GM21526 (cell line): ENCODE data around the gene NSD1.

Source experiments
- ATAC-seq: cut with Tn5 transposase; IDR thresholded peaks from one replicate; pipeline ENCODE4 v1.9.1; 2021; ENCODE audit warnings: moderate library complexity; ENCODE audit not compliant: unreplicated experiment, low FRiP score

The NSD1 gene

DNA sequence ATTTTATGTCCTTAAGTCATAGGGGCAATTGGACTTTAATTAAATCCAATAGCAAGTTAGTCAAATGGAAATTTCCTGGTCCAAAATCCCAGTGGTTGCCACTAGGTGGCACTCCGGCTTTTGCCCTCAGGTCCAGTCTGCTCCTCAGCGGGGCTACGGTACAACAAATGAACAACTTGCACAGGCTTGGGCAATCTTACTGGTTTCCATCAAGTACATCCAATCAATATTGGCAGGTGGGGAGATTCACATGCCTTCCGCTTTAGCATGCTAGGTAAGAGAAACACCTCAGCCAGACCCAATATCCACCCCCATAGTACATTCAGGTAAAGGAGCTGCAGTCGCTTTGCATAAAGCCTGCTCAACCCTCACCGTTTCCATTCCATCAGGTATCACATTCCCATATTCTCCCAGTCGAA lies 184.4 kb downstream of the NSD1 start:
- ATAC-seq: no peak

DNA sequence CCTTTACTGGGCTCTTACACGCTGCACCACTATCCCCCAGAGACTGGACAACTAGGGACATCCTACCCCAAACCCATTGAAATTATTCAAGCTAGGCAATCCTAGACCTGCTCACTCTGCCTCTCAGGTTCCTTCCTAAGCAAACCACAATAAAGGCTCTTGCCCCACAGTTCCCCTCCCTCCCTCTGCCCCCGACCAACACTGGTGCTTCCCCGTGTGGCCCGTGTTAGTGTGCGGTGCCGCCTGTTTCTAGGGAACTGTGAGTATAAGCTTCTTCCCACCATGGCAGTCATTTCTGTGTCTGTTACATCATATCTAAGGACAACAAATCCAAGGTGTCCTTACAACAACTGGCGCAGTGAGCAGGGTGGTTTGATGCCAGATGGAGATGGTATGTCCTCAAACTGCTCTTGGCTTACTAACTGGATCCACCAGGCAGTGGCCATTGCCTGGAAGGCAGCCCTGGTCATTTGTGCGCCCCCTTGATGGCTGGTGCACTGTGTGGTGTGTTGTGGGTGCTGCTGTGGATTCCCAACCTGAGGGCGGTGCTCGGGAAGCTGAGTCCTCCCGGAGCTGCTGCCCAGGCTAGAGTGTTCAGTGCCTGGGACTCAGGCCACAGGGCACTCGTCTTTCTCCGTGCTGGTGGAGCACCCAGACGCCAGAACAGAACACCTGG lies 186.5 kb downstream of the NSD1 start:
- no peak for ATAC-seq

- no peak for ATAC-seq
Observed at GRCh38 chr5:177320879-177321278, 187.3 kb downstream of the NSD1 start.

DNA sequence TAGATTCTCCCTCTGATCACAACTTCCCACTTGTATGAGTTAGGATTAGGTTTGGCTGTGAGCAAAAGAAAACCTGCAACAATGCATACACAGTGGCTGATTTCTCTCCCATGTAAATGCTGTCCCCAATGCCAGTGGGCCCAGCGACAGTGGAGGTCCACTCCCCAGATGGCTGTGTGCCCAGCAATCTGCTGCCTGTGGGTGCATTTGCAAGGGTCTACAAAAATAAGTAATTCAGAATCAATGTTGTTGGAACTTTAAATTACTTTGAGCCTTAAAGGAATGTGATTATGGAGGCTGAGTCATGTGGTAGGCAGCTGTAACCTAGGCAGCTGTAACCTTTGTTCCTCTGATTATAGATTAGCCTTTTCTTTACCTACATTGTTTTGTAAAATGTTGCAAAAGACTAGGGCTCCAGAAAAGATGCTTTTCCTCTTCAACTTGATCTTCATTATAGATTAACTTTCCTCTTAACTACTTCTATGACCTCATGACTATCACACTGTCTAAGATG lies 192.4 kb downstream of the NSD1 start:
- ATAC-seq: no peak

GRCh38 chr5:177327539-177328522 lies 194.3 kb downstream of the NSD1 start:
- ATAC-seq: no peak

DNA sequence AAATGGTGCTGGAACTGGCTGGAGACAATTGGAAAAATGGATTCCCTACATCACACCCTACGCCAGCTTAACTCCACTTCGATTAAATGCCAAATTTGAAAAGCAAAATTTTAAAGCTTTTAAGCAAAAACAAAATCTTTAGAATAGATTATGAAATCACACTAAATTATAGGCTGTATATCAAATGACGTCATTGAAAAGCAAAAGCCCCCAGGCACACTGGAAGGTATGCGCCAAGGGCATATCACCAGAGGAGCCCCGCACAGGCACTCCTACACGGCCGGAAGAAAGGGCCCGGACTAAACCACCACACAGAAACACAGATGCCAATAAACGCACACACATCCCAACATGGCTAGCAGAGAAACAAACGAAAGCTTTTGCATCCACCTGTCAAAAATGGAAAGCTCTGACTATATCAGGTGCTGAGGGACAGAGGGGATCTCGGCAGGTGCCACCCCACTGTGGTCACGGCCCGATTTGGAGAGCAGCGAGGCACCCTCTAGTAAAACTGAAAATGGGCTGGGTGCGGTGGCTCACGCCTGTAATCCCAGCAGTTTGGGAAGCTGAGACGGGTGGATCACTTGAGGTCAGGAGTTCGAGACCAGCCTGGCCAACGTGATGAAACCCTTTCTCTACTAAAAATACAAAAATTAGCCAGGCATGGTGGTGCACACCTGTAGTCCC lies 195.1 kb downstream of the NSD1 start:
- no peak for ATAC-seq

DNA sequence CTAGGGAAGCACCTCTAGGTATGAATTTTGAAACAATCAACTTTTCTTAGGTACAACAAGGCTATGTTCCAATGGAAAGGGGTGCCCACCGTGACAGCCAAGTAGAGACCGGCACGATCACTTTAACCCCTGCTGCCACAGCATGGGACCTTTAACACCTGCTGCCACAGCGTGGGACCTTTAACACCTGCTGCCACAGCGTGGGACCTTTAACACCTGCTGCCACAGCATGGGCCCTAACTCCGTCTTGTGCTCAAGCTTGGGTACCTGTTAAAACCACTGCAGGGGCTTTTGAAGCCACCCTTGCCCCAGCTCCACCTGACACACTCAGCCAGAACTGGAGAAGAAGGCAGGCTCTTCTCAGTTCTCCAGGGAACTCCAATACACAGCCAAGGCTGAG lies 196.3 kb downstream of the NSD1 start:
- no peak for ATAC-seq

DNA sequence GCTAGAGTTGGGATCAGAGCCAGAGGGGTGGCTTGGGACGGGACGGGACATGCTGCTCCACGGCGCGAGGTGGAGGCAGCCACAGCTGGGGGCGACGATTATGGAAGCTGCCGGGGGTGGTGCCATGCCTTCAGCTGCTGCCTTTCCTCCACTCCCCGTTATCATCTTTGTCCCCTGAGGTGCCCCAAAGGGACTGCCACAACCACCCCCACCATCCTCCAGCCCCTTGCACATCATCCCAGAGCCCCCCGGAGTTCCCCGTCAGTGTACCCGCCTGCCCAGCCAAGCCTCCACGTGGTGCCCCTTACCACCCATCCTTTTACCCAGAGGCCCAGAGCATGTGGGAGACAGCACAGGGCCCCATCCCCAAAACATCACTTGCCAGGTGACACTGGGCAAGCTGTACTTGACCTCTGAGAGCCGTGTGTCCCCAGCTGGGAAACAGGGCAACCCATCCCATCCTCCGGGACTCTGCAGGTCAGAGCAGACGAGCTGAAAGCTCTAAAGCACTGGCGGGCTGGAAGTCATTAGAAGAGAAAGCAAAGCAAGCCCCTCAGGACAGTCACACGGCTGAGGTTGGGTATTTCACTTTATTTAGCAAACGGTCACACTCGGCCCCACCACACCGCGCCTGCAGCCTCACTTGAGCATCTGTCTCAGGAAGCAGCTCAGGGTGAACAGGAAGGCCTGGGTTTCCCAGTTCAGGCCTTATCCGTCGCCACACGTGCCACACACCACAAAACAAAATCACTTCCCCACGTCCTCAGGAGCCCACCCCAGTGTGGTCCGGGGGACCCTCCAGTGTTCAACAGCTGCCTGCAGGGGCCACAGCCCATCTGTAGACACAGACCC lies 197.6 kb downstream of the NSD1 start:
- ATAC-seq: no peak

- ATAC-seq: no peak
Observed at GRCh38 chr5:177332031-177332895, 198.7 kb downstream of the NSD1 start.

GRCh38 chr5:177332896-177333260 lies 199.3 kb downstream of the NSD1 start:
- ATAC-seq: no peak

DNA sequence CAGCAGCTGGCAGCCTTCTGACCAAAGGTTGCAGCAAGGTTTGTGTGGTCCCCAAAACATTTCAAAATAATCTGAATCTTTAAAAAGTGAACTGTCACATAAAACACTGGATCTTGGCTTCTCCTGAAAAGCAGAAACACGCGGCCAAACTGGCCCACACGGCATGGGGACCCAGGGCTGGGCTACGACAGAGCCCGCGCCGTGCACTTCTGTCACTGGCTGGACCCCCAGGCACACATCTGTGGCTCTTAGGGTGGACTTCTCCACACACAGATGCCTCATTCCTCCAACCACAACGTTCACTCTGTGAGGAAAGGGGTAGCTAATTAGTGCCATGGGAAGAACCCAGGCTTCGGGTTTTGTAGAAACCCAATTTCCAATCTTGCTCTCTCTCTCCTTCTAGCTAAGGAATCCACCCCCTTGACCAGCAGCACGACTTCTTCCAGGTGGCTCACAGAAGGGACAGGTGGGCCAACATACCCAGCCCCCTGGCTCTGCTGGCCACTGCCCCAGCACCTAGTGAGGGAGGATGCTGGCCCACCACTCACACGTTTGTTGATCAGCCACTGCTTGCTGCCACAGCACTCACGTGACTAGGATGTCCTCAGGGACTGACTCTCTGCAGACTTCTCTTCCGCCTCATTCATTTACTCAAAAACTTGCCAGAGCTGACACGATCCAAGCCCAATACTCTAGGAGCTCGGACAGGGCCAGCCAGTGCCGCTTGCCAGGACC lies 200.0 kb downstream of the NSD1 start:
- ATAC-seq: no peak

- no peak for ATAC-seq
Observed at GRCh38 chr5:177334155-177334551, 200.6 kb downstream of the NSD1 start.

GRCh38 chr5:177334781-177335700 lies 201.5 kb downstream of the NSD1 start:
- ATAC-seq: no peak

DNA sequence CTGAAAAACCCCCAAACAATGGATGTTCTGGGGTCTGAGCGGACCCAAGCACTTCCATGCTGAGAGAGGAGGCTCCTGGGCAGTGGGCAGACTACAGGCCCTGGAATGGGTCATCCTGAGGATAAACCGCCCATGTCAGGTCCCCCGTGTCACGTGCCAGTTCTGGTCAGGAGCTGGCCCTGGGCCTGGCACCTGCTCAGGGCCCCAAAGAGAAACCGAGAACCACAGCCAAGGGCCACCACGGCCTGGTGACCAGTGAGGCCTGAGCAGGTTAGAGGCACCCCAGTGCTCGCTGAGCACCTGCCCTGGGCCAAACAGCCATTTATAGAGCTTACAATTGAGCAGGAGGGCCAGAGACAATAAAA lies 202.1 kb downstream of the NSD1 start:
- no peak for ATAC-seq

GRCh38 chr5:177336112-177336511 lies 202.5 kb downstream of the NSD1 start:
- ATAC-seq: no peak

GRCh38 chr5:177336603-177337494 lies 203.3 kb downstream of the NSD1 start:
- ATAC-seq: no peak
